Measurements from ENCODE around the gene SPSB3. TPM values are rescaled to one million over a fixed set of nuclear protein-coding genes. Genes with fewer than 3 reads are reported as not detected.

Gene SPSB3
- total and polyA plus RNA-seq, 9 of the 15 experiments (the other 6 are each of a cell fraction or from before 2014, with no cell fraction given) = 0.39 to 37.4 (median 7.1) TPM

DNA sequence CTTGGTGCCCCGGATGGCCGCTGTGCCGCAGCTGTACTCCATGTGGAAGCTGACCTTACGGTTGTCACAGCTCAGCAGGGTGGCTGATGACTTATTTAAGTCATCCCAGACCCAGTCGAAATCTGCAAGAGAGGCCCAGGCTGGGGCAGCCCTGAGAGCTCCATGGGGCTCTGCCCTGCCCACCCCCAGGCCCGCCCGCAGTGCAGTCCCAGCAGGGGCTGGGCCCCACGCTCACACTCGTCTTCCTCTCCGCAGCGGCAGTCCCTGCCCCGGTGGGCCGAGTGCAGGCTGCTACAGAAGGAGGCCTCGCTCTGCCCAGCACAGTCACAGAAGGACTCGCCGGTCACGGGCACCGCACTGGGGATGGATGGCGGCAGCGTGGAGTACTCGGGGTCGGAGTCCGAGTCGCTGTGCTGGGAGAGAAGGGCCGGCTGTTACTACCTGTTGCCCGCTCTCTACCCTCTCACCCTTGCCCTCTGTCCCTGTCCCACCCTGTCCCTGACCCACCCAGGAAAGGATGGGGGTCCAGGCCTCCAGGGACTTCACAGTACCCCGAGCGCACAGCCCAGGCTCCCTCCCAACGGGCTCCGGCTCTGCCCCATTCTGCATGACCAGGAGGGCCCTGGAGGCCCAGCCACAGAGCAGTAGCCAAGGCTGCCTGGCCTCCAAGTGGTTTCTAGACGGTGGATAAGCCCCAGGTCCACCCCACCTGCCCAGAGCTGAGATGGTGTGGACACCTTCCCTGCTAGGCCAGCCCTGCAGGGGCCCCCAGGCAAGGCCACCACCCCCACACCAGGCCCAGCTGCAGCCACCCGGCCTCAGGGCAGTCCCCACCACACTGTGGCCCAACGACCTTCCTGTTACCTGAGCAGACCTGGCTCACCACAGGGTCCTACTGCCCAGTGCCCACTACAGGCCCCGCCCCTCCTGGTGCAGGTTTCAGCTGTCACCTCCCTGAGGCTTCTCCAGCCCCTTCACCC lies 3.9 kb downstream of the SPSB3 start (continued):
- TF ChIP-seq, protein P1, sequence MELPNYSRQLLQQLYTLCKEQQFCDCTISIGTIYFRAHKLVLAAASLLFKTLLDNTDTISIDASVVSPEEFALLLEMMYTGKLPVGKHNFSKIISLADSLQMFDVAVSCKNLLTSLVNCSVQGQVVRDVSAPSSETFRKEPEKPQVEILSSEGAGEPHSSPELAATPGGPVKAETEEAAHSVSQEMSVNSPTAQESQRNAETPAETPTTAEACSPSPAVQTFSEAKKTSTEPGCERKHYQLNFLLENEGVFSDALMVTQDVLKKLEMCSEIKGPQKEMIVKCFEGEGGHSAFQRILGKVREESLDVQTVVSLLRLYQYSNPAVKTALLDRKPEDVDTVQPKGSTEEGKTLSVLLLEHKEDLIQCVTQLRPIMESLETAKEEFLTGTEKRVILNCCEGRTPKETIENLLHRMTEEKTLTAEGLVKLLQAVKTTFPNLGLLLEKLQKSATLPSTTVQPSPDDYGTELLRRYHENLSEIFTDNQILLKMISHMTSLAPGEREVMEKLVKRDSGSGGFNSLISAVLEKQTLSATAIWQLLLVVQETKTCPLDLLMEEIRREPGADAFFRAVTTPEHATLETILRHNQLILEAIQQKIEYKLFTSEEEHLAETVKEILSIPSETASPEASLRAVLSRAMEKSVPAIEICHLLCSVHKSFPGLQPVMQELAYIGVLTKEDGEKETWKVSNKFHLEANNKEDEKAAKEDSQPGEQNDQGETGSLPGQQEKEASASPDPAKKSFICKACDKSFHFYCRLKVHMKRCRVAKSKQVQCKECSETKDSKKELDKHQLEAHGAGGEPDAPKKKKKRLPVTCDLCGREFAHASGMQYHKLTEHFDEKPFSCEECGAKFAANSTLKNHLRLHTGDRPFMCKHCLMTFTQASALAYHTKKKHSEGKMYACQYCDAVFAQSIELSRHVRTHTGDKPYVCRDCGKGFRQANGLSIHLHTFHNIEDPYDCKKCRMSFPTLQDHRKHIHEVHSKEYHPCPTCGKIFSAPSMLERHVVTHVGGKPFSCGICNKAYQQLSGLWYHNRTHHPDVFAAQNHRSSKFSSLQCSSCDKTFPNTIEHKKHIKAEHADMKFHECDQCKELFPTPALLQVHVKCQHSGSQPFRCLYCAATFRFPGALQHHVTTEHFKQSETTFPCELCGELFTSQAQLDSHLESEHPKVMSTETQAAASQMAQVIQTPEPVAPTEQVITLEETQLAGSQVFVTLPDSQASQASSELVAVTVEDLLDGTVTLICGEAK (IDR thresholded peaks at IDR 0.05) = no peak
- TF ChIP-seq, protein P1 (CRISPR knock-in tag; IDR thresholded peaks at IDR 0.05) = no peak
- TF ChIP-seq MTF1 (CRISPR knock-in tag; IDR thresholded peaks at IDR 0.05; ENCODE audit: borderline replicate concordance) = no peak
- no peak for TF ChIP-seq CEBPG (CRISPR knock-in tag; IDR thresholded peaks at IDR 0.05)
- no peak for TF ChIP-seq CEBPG (tag; conservative IDR thresholded peaks at IDR 0.05 in 1 of 2, IDR thresholded peaks at IDR 0.05 in 1 of 2)
- TF ChIP-seq EWSR1 (IDR thresholded peaks at IDR 0.05; ENCODE audit: borderline replicate concordance, low read depth, partially characterized antibody) = no peak

Measured in K562 (cell line).